ENCODE data around the gene POR. TPM values are rescaled to one million over a fixed set of nuclear protein-coding genes. Genes with fewer than 3 reads are reported as not detected.

POR gene
- total and polyA plus RNA-seq, 2 of the 13 experiments (the other 11 are each of a cell fraction or from before 2014, with no cell fraction given) = 145 to 266 TPM

DNA sequence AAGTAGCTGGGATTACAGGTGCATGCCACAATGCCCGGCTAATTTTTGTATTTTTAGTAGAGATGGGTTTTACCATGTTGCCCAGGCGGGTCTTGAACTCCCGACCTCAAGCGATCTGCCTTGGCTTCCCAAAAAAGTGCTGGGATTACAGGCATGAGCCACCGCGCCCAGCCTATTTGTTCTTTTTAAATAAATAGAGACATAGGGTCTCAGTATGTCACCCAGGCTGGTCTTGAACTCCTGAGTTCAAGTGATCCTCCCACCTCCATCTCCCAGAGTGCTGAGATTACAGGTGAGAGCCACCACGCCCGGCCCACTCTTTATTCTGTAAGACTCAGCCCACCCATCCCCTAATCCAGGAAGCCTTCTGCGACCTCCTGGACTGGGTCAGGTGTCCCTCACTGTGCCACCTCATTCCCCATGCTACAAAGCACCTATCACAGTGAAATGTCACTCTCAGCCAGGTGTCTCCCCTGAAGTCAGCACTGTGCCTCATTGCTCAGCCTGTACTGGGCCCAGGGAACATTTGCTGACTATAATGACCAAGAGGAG, 76.7 kb downstream of the POR start:
- H3K9me3 ChIP-seq (ENCODE audit: low read length) = no peaks in the 10 kb centered on the region
- peak overlapping the region; percentile 18 for H3K27ac ChIP-seq (ENCODE audit: extremely low read length, insufficient read depth, low read length)
- H3K79me2 ChIP-seq (ENCODE audit: insufficient read depth, low read length) = peaks cover 2% of the 10 kb centered on the region
- peaks cover 38% of the 10 kb centered on the region for H3K4me1 ChIP-seq (ENCODE audit: insufficient read depth, low read length)
- H3K36me3 ChIP-seq (replicated peaks in 1 of 2; ENCODE audit: control insufficient read depth in 1 of 2, insufficient read depth in 2 of 2, low read length in 2 of 2) = peaks cover 6 to 26% of the 10 kb centered on the region in 2 experiments; a peak in 4 of 5 replicates
- intact Hi-C loops (cut with micrococcal nuclease; ENCODE audit: unreplicated experiment) = loop anchor here (2.0 kb wide), 1 partner anchor 71 kb away; no protein-coding TSS in a partner anchor
- no peak for DNase-seq (ENCODE audit: low spot score)
- BruUV-seq (replicated peaks) = no TSS peak
- FAIRE-seq = no peak
- no peak for ATAC-seq
- H3K4me2 ChIP-seq (ENCODE audit: low read depth, low read length) = no peak overlapping the region
- POLR2A ChIA-PET = interaction anchor here (1.1 kb wide), 1 partner anchor 70 kb away, joined by 5 read pairs; no protein-coding TSS in a partner anchor
- CTCF ChIA-PET (ENCODE audit: low intra/inter-chr PET ratio, low total read pairs) = no interaction called here
- in situ Hi-C loops (cut with HindIII; ENCODE audit: extremely low pct_ligation_motif_present, low pct_unique_long_range_greater_than_20kb) = no loop called here
- H2AFZ ChIP-seq (ENCODE audit: low read length) = no peak overlapping the region
- H3K4me3 ChIP-seq (replicated peaks in 1 of 3; ENCODE audit: insufficient read depth in 1 of 3, low read depth in 2 of 3, low read length in 3 of 3) = no peak overlapping the region
- H3K9ac ChIP-seq (ENCODE audit: insufficient read depth, low read depth, low read length) = no peak overlapping the region
- H3K27me3 ChIP-seq (ENCODE audit: control insufficient read depth in 1 of 2, insufficient read depth in 2 of 2, low read length in 2 of 2) = no peaks in the 10 kb centered on the region
- WGBS (ENCODE audit: low lambda C conversion rate) = 97% methylated on average over 9 of the region's 9 CpGs
- no peak for TF ChIP-seq FOSL2 (CRISPR knock-in tag; IDR thresholded peaks at IDR 0.05)
- H4K20me1 ChIP-seq (ENCODE audit: insufficient read depth, low read length) = no peaks in the 10 kb centered on the region; the same call in 1 of the 2 replicates

DNA sequence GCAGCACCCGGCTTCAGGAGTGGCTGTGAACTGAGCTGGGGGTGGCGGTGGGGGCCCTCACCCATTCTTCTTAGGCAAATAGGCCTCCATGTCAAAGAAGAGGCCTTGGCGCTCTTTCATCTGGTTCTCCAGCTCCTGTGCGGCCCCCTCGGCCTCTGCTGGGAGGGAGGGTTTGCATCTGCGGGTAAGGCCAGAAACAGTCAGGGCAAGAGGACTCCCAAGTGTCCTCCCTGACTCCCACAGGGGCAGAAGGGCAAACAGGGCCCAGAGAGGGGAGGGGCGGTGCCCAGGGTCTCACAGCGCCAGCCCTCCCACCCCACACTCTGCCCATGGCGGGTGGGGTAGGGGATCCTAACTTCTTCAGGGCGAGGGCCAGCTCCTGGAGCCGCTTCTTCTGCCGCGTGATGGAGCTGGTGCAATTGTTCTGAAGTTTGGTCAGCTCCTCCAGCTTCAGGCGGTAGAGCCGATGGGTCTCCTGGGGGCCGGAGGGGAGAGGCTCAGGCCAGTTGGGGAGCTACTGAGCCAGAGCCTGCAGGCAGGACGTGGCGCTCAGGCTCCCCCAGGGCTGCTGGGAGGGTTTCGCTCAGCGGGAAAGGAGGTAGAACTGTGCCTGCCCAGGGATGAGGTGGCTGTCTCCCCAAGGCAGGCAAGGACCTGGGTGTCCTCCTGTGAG, 77.3 kb downstream of the POR start:
- DNase-seq (ENCODE audit: low spot score) = no peak
- no peaks in the 10 kb centered on the region for H3K9me3 ChIP-seq (ENCODE audit: low read length)
- 96% methylated on average over 4 of the region's 20 CpGs for WGBS (ENCODE audit: low lambda C conversion rate)
- no peak overlapping the region for H2AFZ ChIP-seq (ENCODE audit: low read length)
- H3K9ac ChIP-seq (ENCODE audit: insufficient read depth, low read depth, low read length) = no peak overlapping the region
- BruUV-seq (replicated peaks) = no TSS peak
- CTCF ChIA-PET (ENCODE audit: low intra/inter-chr PET ratio, low total read pairs) = no interaction called here
- intact Hi-C loops (cut with micrococcal nuclease; ENCODE audit: unreplicated experiment) (loop anchor here (2.0 kb wide), 1 partner anchor 71 kb away; no protein-coding TSS in a partner anchor), in situ Hi-C loops (cut with HindIII; ENCODE audit: extremely low pct_ligation_motif_present, low pct_unique_long_range_greater_than_20kb) (no loop called here)
- POLR2A ChIA-PET = interaction anchor here (1.2 to 2.9 kb wide), 2 partner anchors 46 to 86 kb away, joined by 3 to 14 read pairs; no protein-coding TSS in a partner anchor
- H3K79me2 ChIP-seq (ENCODE audit: insufficient read depth, low read length) = peaks cover 2% of the 10 kb centered on the region
- no peaks in the 10 kb centered on the region; the same call in 1 of the 2 replicates for H4K20me1 ChIP-seq (ENCODE audit: insufficient read depth, low read length)
- FAIRE-seq = no peak
- TF ChIP-seq AGO2 (optimal IDR thresholded peaks at IDR 0.05; ENCODE audit: low read depth, low read length) (peak; percentile 35), ZNF234 (CRISPR knock-in tag; conservative IDR thresholded peaks at IDR 0.05) (no peak), ZNF720 (CRISPR knock-in tag; IDR thresholded peaks at IDR 0.05) (no peak), SALL1 (CRISPR knock-in tag; IDR thresholded peaks at IDR 0.05) (0 out of 2 replicates have a peak, but pooled peaks have one; percentile 11)
- TF ChIP-seq, protein P1, sequence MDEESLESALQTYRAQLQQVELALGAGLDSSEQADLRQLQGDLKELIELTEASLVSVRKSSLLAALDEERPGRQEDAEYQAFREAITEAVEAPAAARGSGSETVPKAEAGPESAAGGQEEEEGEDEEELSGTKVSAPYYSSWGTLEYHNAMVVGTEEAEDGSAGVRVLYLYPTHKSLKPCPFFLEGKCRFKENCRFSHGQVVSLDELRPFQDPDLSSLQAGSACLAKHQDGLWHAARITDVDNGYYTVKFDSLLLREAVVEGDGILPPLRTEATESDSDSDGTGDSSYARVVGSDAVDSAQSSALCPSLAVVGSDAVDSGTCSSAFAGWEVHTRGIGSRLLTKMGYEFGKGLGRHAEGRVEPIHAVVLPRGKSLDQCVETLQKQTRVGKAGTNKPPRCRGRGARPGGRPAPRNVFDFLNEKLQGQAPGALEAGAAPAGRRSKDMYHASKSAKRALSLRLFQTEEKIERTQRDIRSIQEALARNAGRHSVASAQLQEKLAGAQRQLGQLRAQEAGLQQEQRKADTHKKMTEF (CRISPR knock-in tag; IDR thresholded peaks at IDR 0.05) = no peak
- peak overlapping the region; percentile 18 for H3K27ac ChIP-seq (ENCODE audit: extremely low read length, insufficient read depth, low read length)
- H3K4me1 ChIP-seq (ENCODE audit: insufficient read depth, low read length) = peaks cover 38% of the 10 kb centered on the region
- H3K4me2 ChIP-seq (ENCODE audit: low read depth, low read length) = no peak overlapping the region
- H3K36me3 ChIP-seq (replicated peaks in 1 of 2; ENCODE audit: control insufficient read depth in 1 of 2, insufficient read depth in 2 of 2, low read length in 2 of 2) = peaks cover 2 to 20% of the 10 kb centered on the region in 2 experiments; a peak in 4 of 5 replicates
- H3K27me3 ChIP-seq (ENCODE audit: control insufficient read depth in 1 of 2, insufficient read depth in 2 of 2, low read length in 2 of 2) = no peaks in the 10 kb centered on the region
- ATAC-seq = no peak
- no peak overlapping the region for H3K4me3 ChIP-seq (replicated peaks in 1 of 3; ENCODE audit: insufficient read depth in 1 of 3, low read depth in 2 of 3, low read length in 3 of 3)
